Hippocampal formation (tissue), 2 donors: Measurements from ENCODE around the gene FANCC.
"Not testable (repeated sequence)": the region's sequence is repeated elsewhere in the genome, so short reads cannot be mapped to it uniquely, and the experiment has no call there.

ENCODE experiments used
- DNase-seq, 2 donors: peaks; one replicate each; lab custom pipeline; 2025; lab: John Stamatoyannopoulos, UW

Gene FANCC

DNA sequence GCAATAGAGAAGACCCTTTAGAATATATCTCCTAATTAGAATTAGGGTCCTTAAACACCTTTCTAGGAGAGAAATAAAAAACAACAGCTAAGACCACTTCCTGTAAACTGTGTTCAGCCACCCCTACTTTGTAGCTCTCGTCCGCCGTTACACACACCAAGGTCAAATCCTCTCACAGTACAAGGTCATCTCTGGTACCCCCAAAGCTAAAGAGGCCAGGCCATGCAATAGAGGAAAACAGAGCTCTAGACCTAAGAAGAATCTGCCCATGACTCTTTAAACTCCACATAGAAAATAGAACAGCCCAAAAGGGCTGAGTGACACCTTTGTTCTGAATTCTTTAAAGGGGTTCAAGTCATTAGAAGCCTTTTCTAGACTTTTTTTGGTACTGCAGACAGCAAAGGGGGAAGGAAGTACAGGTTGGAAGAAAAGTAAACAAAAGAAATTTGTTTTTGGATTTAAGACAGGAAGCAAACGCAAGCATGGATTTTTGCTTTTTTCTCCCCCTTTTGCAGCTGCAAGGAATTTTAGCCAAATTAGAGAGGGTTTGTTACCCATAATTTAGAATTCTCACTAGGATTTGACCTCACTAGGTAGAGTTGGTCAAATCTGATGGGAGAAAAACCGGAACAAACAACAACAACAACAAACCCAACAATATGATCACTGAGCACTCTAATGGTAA is 13.4 kb upstream of the FANCC start:
- DNase-seq: no peak

DNA sequence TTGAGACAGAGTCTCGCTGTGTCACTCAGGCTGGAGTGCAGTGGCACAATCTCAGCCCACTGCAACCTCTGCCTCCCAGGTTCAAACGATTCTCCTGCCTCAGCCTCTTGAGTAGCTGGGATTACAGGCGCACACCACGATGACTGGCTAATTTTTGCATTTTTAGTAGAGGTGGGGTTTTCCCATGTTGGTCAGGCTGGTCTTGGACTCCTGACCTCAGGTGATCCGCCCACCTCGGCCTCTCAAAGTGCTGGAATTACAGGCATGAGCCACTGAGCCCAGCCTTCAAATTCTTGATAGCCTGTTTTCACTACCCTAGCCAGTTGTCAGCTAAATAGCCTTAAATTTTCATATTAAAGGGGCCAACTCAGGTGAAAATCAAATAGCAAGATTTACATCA is 11.6 kb upstream of the FANCC start:
- not testable (repeated sequence) for DNase-seq

GRCh38 chr9:95327239-95327865 is 9.8 kb upstream of the FANCC start:
- no peak for DNase-seq

DNA sequence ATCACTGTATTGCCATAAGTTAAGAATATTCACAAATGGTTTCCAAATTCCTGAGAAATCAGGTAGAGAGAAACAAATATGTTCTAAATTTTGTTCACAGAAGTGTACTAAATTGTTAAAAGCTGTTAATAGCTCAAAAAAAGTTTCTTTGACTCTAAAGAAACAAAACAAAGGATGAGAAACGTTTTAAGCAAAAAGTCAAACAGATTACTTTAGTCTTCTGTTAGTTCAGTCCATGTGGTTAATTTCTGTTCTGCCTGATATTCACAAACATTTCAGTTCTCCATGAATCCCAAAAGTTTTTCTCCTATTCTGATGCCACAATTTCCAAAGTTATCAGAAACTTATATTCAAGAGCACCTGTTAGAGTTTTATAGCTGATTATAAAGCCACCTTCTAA is 7.7 kb upstream of the FANCC start:
- DNase-seq: no peak

GRCh38 chr9:95317893-95318211 is 343 bp upstream of the FANCC start:
- no peak for DNase-seq

DNA sequence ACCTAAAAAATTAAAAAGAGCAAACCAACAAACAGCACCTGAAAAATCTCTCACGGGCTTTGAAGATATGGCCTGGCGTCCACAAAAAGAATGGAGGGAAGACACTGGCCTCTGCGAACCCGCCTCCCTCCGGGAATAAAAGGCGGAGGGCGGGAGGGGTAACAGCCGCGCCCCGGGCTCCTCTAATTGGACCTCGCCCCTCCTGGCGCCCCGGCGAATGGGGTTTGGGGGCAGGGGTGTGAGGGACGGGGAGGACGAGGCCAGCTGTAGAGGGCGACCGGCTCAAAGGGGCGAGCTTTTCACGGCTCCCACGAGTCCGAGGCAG is 753 bp downstream of the FANCC start:
- DNase-seq: peak in 1 of 2 donors; percentile 50

- DNase-seq: no peak
Measured at GRCh38 chr9:95316274-95316673, 1.2 kb downstream of the FANCC start.

- DNase-seq: no peak
Measured at GRCh38 chr9:95315108-95315746, 2.3 kb downstream of the FANCC start.

DNA sequence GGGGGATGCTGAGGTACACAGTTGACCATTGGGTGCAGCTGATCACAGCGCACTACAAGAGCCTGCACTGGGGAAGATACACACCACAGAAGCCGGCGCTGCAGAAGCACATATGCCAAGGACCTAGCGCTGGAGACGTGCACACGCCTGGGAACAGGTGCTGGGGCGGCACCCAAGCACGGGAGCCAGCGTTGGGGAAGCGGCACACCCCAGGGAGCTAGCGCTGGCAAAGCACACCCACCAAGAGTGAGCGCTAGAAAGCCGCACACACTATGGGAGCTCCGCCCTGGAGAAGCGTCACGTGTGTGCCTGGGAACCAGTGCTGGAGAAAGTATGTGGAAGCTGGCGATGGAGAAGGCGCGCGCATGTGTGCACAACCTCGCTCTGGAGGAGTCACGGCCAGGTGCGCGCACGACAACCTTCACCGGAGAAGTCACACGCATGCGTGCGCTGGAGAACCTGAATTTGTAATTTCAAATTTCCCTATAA is 4.5 kb downstream of the FANCC start:
- DNase-seq: peak in 1 of 2 donors; percentile 8

DNA sequence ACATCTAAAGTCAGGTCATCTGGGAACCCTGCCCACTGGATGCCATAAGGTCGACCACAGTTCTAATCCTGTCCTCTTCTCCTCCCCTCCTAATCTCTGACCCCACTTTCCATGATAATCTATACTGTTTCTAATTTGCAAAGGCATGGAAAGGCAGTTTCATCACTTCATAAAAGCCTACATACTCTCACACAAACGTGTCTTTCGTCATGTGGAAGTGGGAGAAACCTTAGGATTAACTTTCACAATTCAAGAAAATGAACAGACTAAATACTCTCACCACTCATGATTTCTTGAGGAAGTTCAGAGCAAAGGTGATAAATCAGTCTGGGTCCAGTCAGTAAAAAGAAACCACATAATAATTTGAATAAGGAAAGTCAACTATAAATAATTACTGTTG is 5.5 kb downstream of the FANCC start:
- DNase-seq: no peak

GRCh38 chr9:95307538-95307937 is 10.0 kb downstream of the FANCC start:
- no peak for DNase-seq

- DNase-seq: no peak
Measured at GRCh38 chr9:95306819-95307218, 10.7 kb downstream of the FANCC start.

- no peak for DNase-seq
Measured at GRCh38 chr9:95305770-95306492, 11.6 kb downstream of the FANCC start.

DNA sequence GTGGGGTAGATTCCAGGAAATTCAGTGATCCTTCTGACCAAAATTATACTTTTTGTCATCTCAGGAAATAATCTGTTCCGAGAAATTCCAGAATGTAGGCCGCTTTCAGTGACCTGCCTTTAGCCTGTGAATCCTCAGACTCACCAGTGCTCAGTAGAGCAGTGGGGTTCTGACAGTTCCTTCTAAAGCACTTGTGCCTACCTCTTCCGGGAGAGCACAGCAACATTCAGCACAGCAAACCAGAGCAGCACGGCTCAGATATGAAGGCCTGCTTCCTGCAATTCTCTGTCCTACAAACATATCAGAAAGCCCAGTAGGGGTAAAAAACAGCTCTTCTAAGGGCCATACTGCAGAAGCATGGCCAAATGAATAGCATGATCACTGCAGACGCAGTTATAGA is 15.0 kb downstream of the FANCC start:
- DNase-seq: no peak

- no peak for DNase-seq
Measured at GRCh38 chr9:95297760-95298159, 19.7 kb downstream of the FANCC start.

DNA sequence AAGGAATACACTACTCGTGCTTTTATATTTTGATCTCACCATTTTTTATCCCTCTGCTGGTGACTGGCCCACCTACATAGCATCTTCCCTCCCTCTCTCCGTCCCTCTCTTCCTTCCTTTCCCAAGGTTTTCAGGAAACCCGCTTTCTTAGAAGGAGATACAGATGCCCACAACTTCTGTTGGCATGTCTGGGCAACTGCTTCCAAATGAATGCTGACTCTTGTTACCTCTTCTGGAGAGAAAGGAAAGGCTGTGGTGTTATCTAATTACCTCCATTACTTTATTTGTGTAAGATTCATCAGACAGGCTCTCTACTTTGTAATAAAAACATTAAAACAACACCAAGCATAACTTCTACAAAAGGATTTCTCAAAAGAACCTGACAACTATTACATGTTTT is 20.2 kb downstream of the FANCC start:
- DNase-seq: no peak

GRCh38 chr9:95296761-95297160 is 20.7 kb downstream of the FANCC start:
- DNase-seq: no peak

DNA sequence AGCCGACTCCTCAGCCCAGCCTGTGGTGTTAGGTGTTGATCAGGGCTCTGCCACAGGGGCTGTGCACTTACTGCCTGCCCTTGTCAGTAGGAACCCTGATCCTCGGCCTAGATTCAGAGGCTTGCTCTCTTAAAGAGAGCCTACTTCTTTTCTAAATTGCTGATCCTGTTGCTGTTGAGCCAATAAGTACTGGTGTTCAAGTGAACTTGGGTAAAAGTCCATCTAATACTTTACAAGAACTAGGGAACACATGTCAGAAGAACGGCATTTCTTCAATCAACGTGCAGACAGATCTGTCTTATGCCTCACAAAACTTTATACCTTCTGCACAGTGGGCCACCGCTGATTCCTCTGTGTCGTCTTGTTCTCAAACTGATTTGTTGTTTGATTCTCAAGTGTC is 24.2 kb downstream of the FANCC start:
- not testable (repeated sequence) for DNase-seq

- DNase-seq: no peak
Measured at GRCh38 chr9:95292226-95292625, 25.3 kb downstream of the FANCC start.

GRCh38 chr9:95286151-95286550 is 31.4 kb downstream of the FANCC start:
- DNase-seq: no peak

DNA sequence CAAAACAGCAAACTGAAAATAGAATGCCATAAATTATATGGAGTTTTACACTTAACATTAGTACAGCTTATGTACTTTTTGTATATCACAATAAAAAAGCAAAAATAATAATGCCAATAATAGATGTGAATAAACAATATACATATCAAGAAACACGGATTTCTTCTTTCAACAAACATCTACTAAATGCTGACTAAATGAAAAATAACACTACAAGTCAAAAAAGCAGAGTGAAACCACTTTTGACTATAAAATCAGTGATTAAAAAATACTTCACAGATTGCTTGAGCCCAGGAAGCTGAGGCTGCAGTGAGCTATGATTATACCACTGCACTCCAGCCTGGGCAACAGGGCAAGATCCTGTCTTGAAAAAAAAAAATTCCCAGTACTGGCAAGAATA is 32.2 kb downstream of the FANCC start:
- no peak for DNase-seq

- DNase-seq: no peak
Measured at GRCh38 chr9:95284162-95285080, 33.1 kb downstream of the FANCC start.
